ENCODE data around the gene KCNH1. TPM values are rescaled to one million over a fixed set of nuclear protein-coding genes. Genes with fewer than 3 reads are reported as not detected.

The KCNH1 gene
- total RNA-seq, 2 experiments from 2014 or later, result not detected

DNA sequence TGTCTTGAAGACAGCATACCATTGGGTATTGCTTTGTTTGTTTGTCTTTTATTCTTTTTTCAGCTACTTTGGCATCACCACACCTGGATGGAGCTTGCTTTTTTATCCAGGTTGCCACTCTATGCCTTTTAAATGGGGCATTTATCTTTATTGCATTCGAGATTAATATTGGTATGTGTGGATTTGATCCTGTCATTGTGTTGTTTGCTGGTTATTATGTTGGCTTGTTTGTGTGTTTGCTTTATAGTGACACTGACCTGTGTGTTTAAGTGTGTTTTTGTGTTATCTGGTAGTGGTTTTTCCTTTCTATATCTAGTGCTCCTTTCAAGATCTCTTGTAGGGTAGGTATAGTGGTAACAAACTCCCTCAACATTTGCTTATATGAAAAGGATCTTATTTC lies 24.9 kb upstream of the KCNH1 start:
- H3K27me3 Mint-ChIP-seq, result no peaks in the 10 kb centered on the region
- no peak overlapping the region for H3K27ac Mint-ChIP-seq
- TF ChIP-seq, protein P1, sequence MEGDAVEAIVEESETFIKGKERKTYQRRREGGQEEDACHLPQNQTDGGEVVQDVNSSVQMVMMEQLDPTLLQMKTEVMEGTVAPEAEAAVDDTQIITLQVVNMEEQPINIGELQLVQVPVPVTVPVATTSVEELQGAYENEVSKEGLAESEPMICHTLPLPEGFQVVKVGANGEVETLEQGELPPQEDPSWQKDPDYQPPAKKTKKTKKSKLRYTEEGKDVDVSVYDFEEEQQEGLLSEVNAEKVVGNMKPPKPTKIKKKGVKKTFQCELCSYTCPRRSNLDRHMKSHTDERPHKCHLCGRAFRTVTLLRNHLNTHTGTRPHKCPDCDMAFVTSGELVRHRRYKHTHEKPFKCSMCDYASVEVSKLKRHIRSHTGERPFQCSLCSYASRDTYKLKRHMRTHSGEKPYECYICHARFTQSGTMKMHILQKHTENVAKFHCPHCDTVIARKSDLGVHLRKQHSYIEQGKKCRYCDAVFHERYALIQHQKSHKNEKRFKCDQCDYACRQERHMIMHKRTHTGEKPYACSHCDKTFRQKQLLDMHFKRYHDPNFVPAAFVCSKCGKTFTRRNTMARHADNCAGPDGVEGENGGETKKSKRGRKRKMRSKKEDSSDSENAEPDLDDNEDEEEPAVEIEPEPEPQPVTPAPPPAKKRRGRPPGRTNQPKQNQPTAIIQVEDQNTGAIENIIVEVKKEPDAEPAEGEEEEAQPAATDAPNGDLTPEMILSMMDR (IDR thresholded peaks at IDR 0.05), result no peak
- no peak for DNase-seq
- ATAC-seq, result no peak
- POLR2A ChIA-PET, result no interaction called here
- intact Hi-C loops (cut with micrococcal nuclease), result no loop called here
- H3K4me3 Mint-ChIP-seq, result no peak overlapping the region
- peaks cover 14% of the 10 kb centered on the region for H3K9me3 Mint-ChIP-seq
- CTCF ChIA-PET, result no interaction called here
- no peaks in the 10 kb centered on the region for H3K36me3 Mint-ChIP-seq (ENCODE audit: low read depth)
- peaks cover 5% of the 10 kb centered on the region for H3K4me1 Mint-ChIP-seq (ENCODE audit: low read depth)

DNA sequence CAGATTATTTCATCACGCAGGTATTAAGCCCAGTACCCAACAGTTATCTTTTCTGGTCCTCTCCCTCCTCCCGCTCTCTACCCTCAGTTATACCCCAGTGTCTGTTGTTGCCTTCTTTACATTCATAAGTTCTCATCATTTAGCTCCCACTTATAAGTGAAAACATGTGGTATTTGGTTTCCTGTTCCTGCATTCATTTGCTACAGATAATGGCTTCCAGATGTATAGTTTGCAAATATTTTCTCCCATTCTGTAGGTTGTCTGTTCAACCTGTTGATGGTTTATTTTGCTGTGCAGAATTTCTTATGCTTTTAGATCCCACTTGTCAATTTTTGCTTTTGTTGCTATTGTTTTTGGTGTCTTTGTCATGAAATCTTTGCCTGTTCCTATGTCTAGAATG lies 21.1 kb upstream of the KCNH1 start:
- TF ChIP-seq, protein P1 (IDR thresholded peaks at IDR 0.05), result no peak
- Mint-ChIP-seq H3K4me1 (ENCODE audit: low read depth) (peaks cover 5% of the 10 kb centered on the region), H3K36me3 (ENCODE audit: low read depth) (no peaks in the 10 kb centered on the region), H3K27ac (no peak overlapping the region), H3K9me3 (peaks cover 14% of the 10 kb centered on the region), H3K4me3 (no peak overlapping the region), H3K27me3 (no peaks in the 10 kb centered on the region)
- POLR2A ChIA-PET, result no interaction called here
- CTCF ChIA-PET, result no interaction called here
- no peak for DNase-seq
- ATAC-seq, result no peak
- intact Hi-C loops (cut with micrococcal nuclease), result no loop called here

DNA sequence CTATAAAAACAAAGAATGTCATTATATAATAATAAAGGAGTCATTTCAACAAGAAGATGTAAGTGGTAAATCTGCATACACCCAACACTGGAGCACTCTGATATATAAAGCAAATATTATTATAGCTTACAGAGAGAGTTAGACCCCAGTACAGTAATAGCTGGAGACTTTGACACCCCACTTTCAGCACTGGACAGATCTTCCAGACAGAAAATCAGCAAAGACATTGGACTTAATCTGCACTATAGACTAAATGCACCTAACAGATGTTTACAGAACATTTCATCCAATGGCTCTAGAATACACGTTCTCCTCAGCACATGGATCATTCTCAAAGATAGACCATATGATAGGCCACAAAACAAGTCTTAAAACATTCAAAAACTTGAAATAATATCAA lies 20.0 kb upstream of the KCNH1 start:
- CTCF ChIA-PET, result no interaction called here

DNA sequence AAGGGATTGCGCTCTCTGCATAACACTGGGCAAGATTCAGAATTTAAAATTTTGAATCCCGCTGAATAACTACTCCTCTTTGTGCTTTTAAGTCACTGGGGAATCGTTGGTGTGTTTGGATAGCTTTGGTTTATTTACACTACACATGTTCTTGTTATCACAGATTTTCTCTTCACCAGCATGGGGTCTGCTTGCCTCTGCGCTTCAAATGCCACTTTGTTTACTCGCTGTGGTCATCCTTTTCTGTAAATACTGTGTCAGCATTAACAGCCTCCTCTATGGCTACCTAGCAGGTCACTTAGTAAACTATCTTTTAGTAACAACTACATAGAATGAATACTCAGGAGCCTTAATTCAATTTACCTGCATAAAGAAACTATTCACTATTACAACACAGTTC lies 14.4 kb upstream of the KCNH1 start:
- no peaks in the 10 kb centered on the region for H3K9me3 Mint-ChIP-seq
- no peak overlapping the region for H3K27ac Mint-ChIP-seq
- no peaks in the 10 kb centered on the region for H3K4me1 Mint-ChIP-seq (ENCODE audit: low read depth)
- ATAC-seq (no peak), DNase-seq (no peak)
- no peaks in the 10 kb centered on the region for H3K36me3 Mint-ChIP-seq (ENCODE audit: low read depth)
- TF ChIP-seq, protein P1 (IDR thresholded peaks at IDR 0.05), result no peak
- CTCF ChIA-PET, result no interaction called here
- POLR2A ChIA-PET, result no interaction called here
- no peak overlapping the region for H3K4me3 Mint-ChIP-seq
- intact Hi-C loops (cut with micrococcal nuclease), result no loop called here
- H3K27me3 Mint-ChIP-seq, result peaks cover 14% of the 10 kb centered on the region

More for the DNA sequence above, 20.0 kb upstream of the KCNH1 start:
- no peaks in the 10 kb centered on the region for H3K36me3 Mint-ChIP-seq (ENCODE audit: low read depth)
- peaks cover 5% of the 10 kb centered on the region for H3K4me1 Mint-ChIP-seq (ENCODE audit: low read depth)
- no peak overlapping the region for H3K4me3 Mint-ChIP-seq
- intact Hi-C loops (cut with micrococcal nuclease), result no loop called here
- peaks cover 12% of the 10 kb centered on the region for H3K9me3 Mint-ChIP-seq
- no peaks in the 10 kb centered on the region for H3K27me3 Mint-ChIP-seq
- POLR2A ChIA-PET, result no interaction called here
- no peak for DNase-seq
- ATAC-seq, result no peak
- H3K27ac Mint-ChIP-seq, result no peak overlapping the region
- TF ChIP-seq, protein P1 (IDR thresholded peaks at IDR 0.05), result no peak

DNA sequence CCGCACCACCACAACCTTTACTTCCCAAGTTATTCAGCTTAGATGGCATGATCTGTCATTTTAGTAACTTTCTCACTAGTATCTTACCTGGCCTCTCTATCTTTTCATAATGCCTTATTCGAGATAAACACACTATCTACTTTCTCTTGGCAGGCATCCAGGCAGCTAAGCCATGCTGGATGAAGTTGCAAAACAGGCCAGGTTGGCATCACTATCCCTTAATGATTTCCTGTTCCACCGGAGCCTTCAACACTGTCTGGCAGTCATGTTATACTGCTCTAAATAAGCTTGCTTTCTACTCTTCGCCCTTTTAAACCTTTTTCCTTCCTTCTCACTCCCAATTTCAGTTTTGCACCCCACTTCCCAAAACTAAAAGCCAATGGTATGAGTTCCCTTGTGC lies 12.0 kb upstream of the KCNH1 start:
- POLR2A ChIA-PET, result no interaction called here
- Mint-ChIP-seq H3K27ac (no peak overlapping the region), H3K27me3 (peaks cover 25% of the 10 kb centered on the region), H3K4me1 (ENCODE audit: low read depth) (no peaks in the 10 kb centered on the region), H3K4me3 (no peak overlapping the region), H3K9me3 (no peaks in the 10 kb centered on the region), H3K36me3 (ENCODE audit: low read depth) (no peaks in the 10 kb centered on the region)
- TF ChIP-seq, protein P1 (IDR thresholded peaks at IDR 0.05), result no peak
- ATAC-seq, result no peak
- no peak for DNase-seq
- intact Hi-C loops (cut with micrococcal nuclease), result no loop called here
- CTCF ChIA-PET, result interaction anchor here (0.7 to 2.7 kb wide), 2 partner anchors 9 to 11 kb away, joined by 3 to 21 read pairs; partner anchors contain the start of gene KCNH1

Measured in activated CD8-positive, alpha-beta T cell treated with anti-CD3 and anti-CD28 coated beads for 36 hours (primary cell).